Endodermal cell (in vitro differentiated cells): ENCODE data around the gene DEGS1. TPM values are rescaled to one million over a fixed set of nuclear protein-coding genes. Genes with fewer than 3 reads are reported as not detected.

ENCODE experiments used
- DNase-seq: peaks from one replicate; pipeline ENCODE4 v3.0.0-alpha.2; 2017
- H3K27ac ChIP-seq: 2 replicates; pipeline ENCODE4 v1.5.1; 2013; ENCODE audit warnings: mild to moderate bottlenecking, low read depth, low read length, moderate library complexity
- H3K27me3 ChIP-seq: 2 replicates; pipeline ENCODE4 v1.6.1; 2013; ENCODE audit warnings: mild to moderate bottlenecking, low read length, moderate library complexity; ENCODE audit not compliant: insufficient read depth, control insufficient read depth, poor library complexity, severe bottlenecking
- H3K36me3 ChIP-seq: 2 replicates; pipeline ENCODE4 v1.7.0; 2013; ENCODE audit warnings: mild to moderate bottlenecking, low read length, moderate library complexity; ENCODE audit not compliant: control insufficient read depth, insufficient read depth
- H3K4me1 ChIP-seq: one replicate; pipeline ENCODE4 v1.7.0; 2013; ENCODE audit warnings: low read length; ENCODE audit not compliant: control insufficient read depth, insufficient read depth
- H3K4me3 ChIP-seq: 2 replicates; pipeline ENCODE4 v1.5.1; 2013; ENCODE audit warnings: mild to moderate bottlenecking, low read length, moderate library complexity
- H3K9ac ChIP-seq: 2 replicates; pipeline ENCODE4 v1.6.1; 2013; ENCODE audit warnings: mild to moderate bottlenecking, low read length, moderate library complexity; ENCODE audit not compliant: poor library complexity, severe bottlenecking; ENCODE audit errors: extremely low read depth
- H3K9me3 ChIP-seq: 2 replicates; pipeline ENCODE4 v1.6.1; 2013; ENCODE audit warnings: mild to moderate bottlenecking, low read length, moderate library complexity; ENCODE audit not compliant: control insufficient read depth
- H3K27ac Mint-ChIP-seq: 2 replicates; pipeline ENCODE4 v1.8.0; 2020; ENCODE audit warnings: mixed read lengths
- H3K27me3 Mint-ChIP-seq: 2 replicates; pipeline ENCODE4 v1.8.0; 2021; ENCODE audit warnings: mild to moderate bottlenecking, mixed read lengths; ENCODE audit not compliant: insufficient read depth
- H3K36me3 Mint-ChIP-seq: 2 replicates; pipeline ENCODE4 v1.8.0; 2020; ENCODE audit warnings: low read depth, mixed read lengths
- H3K4me1 Mint-ChIP-seq: 2 replicates; pipeline ENCODE4 v1.8.0; 2020; ENCODE audit warnings: mixed read lengths
- H3K4me3 Mint-ChIP-seq: 2 replicates; pipeline ENCODE4 v1.8.0; 2020; ENCODE audit warnings: mild to moderate bottlenecking, moderate library complexity, mixed read lengths
- H3K9me3 Mint-ChIP-seq: 2 replicates; pipeline ENCODE4 v1.8.0; 2020; ENCODE audit warnings: mild to moderate bottlenecking, mixed read lengths
- CTCF ChIP-seq: fragments of 200-600 bp; sonication (generic); conservative IDR thresholded peaks from 2 replicates; pipeline ENCODE4 v1.5.0; 2021; ENCODE audit warnings: antibody characterized with exemption, mild to moderate bottlenecking
- WGBS, 2 experiments: methylation state at CpG; one replicate each; pipeline versions ENCODE4 v1.1.5 to v1.1.7; 2013; ENCODE audit warnings: missing lambda C conversion rate in 2 of 2, mixed read lengths in 1 of 2; ENCODE audit not compliant: insufficient coverage in 1 of 2, insufficient read length in 1 of 2; 5-methylcytosine and 5-hydroxymethylcytosine counted together
- total RNA-seq, 2 donors: library from RNA; stranded (reverse); fragmentation: NEBNext Ultra II Directional in 1 of 2; extraction: Animal tissue kit (Norgen Biotek cat#: 25700) in 1 of 2; gene quantifications; 2 replicates in 1 of 2; 3 replicates in 1 of 2; pipeline ENCODE4 v1.2.1, GENCODE V29; 2021

Gene DEGS1
- total RNA-seq, 2 donors from 2014 or later = 25.0 to 28.9 TPM

GRCh38 chr1:224138198-224138597, 44.8 kb upstream of the DEGS1 start:
- H3K9me3 ChIP-seq = no peaks in the 10 kb centered on the region
- DNase-seq = no peak
- Mint-ChIP-seq H3K27ac (no peak overlapping the region), H3K36me3 (peaks cover 60% of the 10 kb centered on the region), H3K4me3 (no peak overlapping the region), H3K4me1 (no peaks in the 10 kb centered on the region), H3K27me3 (no peaks in the 10 kb centered on the region), H3K9me3 (no peaks in the 10 kb centered on the region)
- H3K27me3 ChIP-seq = no peaks in the 10 kb centered on the region
- H3K9ac ChIP-seq = no peak overlapping the region
- H3K27ac ChIP-seq = no peak overlapping the region
- WGBS, 2 experiments = 79 to 86% methylated on average over 1 to 3 of the region's 3 CpGs
- TF ChIP-seq CTCF = no peak
- H3K4me1 ChIP-seq = no peaks in the 10 kb centered on the region
- peaks cover 65% of the 10 kb centered on the region for H3K36me3 ChIP-seq
- H3K4me3 ChIP-seq = no peak overlapping the region

- Histone ChIP-seq H3K27me3 (no peaks in the 10 kb centered on the region), H3K9ac (no peak overlapping the region), H3K4me1 (no peaks in the 10 kb centered on the region), H3K9me3 (no peaks in the 10 kb centered on the region), H3K4me3 (no peak overlapping the region), H3K27ac (no peak overlapping the region), H3K36me3 (peaks cover 52% of the 10 kb centered on the region)
- H3K9me3 Mint-ChIP-seq = no peaks in the 10 kb centered on the region
- TF ChIP-seq CTCF = no peak
- no peaks in the 10 kb centered on the region for H3K27me3 Mint-ChIP-seq
- no peaks in the 10 kb centered on the region for H3K4me1 Mint-ChIP-seq
- 93 to 95% methylated on average over 3 of the region's 3 CpGs for WGBS, 2 experiments
- no peak for DNase-seq
- H3K4me3 Mint-ChIP-seq = no peak overlapping the region
- H3K27ac Mint-ChIP-seq = no peak overlapping the region
- peaks cover 56% of the 10 kb centered on the region for H3K36me3 Mint-ChIP-seq
Observed at GRCh38 chr1:224141693-224142092, 41.3 kb upstream of the DEGS1 start.

DNA sequence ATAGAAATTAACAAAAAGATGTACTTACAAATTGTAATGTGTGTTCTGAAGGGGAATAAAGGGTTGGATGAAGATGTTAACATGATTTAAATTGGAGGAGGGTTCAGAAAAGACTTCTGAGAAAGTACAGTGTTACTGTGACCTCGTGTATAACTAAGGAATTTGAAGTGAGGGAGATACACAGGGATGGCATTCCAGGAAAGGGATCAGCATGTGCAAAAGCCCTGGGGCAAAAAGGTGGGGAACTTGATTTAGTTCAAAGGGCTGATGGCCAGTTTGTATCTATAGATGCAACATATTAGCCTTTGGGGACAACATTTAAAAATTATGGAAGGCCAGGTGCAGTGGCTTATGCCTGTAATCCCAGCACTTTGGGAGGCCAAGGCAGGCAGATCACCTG, 33.3 kb upstream of the DEGS1 start:
- Histone ChIP-seq H3K4me1 (no peaks in the 10 kb centered on the region), H3K9me3 (no peaks in the 10 kb centered on the region), H3K27ac (no peak overlapping the region), H3K4me3 (no peak overlapping the region), H3K27me3 (no peaks in the 10 kb centered on the region), H3K36me3 (peaks cover 23% of the 10 kb centered on the region), H3K9ac (no peak overlapping the region)
- peaks cover 41% of the 10 kb centered on the region for H3K36me3 Mint-ChIP-seq
- no peak for TF ChIP-seq CTCF
- H3K9me3 Mint-ChIP-seq = no peaks in the 10 kb centered on the region
- H3K4me3 Mint-ChIP-seq = no peak overlapping the region
- H3K27me3 Mint-ChIP-seq = no peaks in the 10 kb centered on the region
- H3K27ac Mint-ChIP-seq = no peak overlapping the region
- no peak for DNase-seq
- WGBS, 2 experiments = 77 to 78% methylated on average over 1 of the region's 1 CpG
- no peaks in the 10 kb centered on the region for H3K4me1 Mint-ChIP-seq
